ENCODE results near the gene SUMO4.
A peak's percentile ranks its signal among the peaks of the same experiment; 100 is the strongest.

SUMO4 gene

DNA sequence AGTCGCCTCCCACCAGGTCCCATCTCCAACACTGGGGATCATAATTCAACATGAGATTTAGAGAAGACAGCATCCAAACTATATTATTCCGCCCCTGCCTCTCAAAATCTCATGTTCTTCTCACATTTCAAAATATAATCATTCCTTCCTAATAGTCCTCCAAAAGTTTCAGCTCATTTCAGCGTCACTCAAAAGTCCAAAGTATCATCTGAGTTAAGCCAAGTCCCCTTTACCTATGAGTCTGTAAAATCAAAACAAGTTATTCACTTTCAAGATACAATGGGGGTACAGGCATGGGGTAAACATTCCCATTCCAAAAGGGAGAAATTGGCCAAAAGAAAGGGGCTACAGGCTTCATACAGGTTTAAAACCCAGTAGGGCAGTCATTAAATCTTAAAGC, 39.5 kb upstream of the SUMO4 start (continued):
- TF ChIP-seq, protein P1, sequence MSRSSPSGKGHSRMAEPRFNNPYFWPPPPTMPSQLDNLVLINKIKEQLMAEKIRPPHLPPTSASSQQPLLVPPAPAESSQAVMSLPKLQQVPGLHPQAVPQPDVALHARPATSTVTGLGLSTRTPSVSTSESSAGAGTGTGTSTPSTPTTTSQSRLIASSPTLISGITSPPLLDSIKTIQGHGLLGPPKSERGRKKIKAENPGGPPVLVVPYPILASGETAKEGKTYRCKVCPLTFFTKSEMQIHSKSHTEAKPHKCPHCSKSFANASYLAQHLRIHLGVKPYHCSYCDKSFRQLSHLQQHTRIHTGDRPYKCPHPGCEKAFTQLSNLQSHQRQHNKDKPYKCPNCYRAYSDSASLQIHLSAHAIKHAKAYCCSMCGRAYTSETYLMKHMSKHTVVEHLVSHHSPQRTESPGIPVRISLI (tag by site-specific recombination; IDR thresholded peaks at IDR 0.05): no peak
- TF ChIP-seq ZNF510 (tag by site-specific recombination; IDR thresholded peaks at IDR 0.05; ENCODE audit: insufficient replicate concordance) (no peak), ZNF626 (tag by site-specific recombination; IDR thresholded peaks at IDR 0.05) (no peak), ZNF624 (tag by site-specific recombination; IDR thresholded peaks at IDR 0.05) (no peak), ZNF302 (tag by site-specific recombination; IDR thresholded peaks at IDR 0.05; ENCODE audit: low read depth) (no peak), ZBTB17 (tag by site-specific recombination; IDR thresholded peaks at IDR 0.05) (no peak), REST (tag by site-specific recombination; IDR thresholded peaks at IDR 0.05) (no peak), ZNF843 (tag by site-specific recombination; IDR thresholded peaks at IDR 0.05) (no peak)
- TF ChIP-seq, protein P2, sequence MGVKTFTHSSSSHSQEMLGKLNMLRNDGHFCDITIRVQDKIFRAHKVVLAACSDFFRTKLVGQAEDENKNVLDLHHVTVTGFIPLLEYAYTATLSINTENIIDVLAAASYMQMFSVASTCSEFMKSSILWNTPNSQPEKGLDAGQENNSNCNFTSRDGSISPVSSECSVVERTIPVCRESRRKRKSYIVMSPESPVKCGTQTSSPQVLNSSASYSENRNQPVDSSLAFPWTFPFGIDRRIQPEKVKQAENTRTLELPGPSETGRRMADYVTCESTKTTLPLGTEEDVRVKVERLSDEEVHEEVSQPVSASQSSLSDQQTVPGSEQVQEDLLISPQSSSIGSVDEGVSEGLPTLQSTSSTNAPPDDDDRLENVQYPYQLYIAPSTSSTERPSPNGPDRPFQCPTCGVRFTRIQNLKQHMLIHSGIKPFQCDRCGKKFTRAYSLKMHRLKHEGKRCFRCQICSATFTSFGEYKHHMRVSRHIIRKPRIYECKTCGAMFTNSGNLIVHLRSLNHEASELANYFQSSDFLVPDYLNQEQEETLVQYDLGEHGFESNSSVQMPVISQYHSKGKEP (tag by site-specific recombination; IDR thresholded peaks at IDR 0.05): no peak

DNA sequence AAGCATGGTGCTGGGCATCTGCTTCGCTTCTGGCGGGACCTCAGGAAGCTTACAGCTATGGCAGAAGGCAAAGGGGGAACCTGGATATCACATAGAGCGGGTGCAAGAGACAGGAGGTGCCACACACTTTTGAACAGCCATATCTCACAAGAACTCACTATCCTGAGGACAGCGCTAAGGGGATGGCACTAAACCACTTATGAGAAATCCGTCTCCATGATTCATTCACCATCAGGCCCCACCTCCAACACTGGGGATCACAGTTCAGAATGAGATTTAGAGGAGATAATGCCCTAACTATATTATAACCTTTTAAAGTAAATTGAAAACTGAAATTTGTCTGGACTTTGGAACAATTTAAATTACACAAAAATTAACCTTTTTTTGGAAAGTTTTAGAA, 37.8 kb upstream of the SUMO4 start:
- Histone ChIP-seq H3K4me3 (ENCODE audit: low read depth, low read length) (no peak overlapping the region), H3K27ac (ENCODE audit: extremely low read depth, low read depth, low read length) (no peak overlapping the region), H3K9me3 (ENCODE audit: control insufficient read depth, insufficient read depth, low read depth, low read length) (no peaks in the 10 kb centered on the region), H3K36me3 (ENCODE audit: control insufficient read depth in 2 of 2, insufficient read depth in 1 of 2, low read length in 2 of 2) (peaks cover 0 to 2% of the 10 kb centered on the region in 2 experiments; a peak in 1 of 3 replicates), H3K4me1 (ENCODE audit: control insufficient read depth, insufficient read depth, low read length) (peaks cover 20% of the 10 kb centered on the region)
- TF ChIP-seq, protein P3, sequence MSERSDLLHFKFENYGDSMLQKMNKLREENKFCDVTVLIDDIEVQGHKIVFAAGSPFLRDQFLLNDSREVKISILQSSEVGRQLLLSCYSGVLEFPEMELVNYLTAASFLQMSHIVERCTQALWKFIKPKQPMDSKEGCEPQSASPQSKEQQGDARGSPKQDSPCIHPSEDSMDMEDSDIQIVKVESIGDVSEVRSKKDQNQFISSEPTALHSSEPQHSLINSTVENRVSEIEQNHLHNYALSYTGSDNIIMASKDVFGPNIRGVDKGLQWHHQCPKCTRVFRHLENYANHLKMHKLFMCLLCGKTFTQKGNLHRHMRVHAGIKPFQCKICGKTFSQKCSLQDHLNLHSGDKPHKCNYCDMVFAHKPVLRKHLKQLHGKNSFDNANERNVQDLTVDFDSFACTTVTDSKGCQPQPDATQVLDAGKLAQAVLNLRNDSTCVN (tag by site-specific recombination; optimal IDR thresholded peaks at IDR 0.05): no peak
- TF ChIP-seq ZNF560 (tag by site-specific recombination; IDR thresholded peaks at IDR 0.05; ENCODE audit: borderline replicate concordance): no peak
- no peak for TF ChIP-seq ZNF433 (tag by site-specific recombination; IDR thresholded peaks at IDR 0.05; ENCODE audit: low read depth)
- peak; percentile 66; the same call in 1 of the 2 replicates for TF ChIP-seq MZF1 (tag by site-specific recombination; IDR thresholded peaks at IDR 0.05; ENCODE audit: borderline replicate concordance)
- ChIA-PET CTCF (interaction anchor here (0.6 to 1.9 kb wide), 2 partner anchors 70 to 645 kb away, joined by 4 to 5 read pairs; no protein-coding TSS in a partner anchor), POLR2A (no interaction called here)

- CTCF ChIA-PET: interaction anchor here (1.9 kb wide), 1 partner anchor 69 kb away, joined by 4 read pairs; no protein-coding TSS in a partner anchor
- Histone ChIP-seq H3K4me1 (ENCODE audit: control insufficient read depth, insufficient read depth, low read length) (peaks cover 20% of the 10 kb centered on the region), H3K9me3 (ENCODE audit: control insufficient read depth, insufficient read depth, low read depth, low read length) (no peaks in the 10 kb centered on the region), H3K36me3 (ENCODE audit: control insufficient read depth in 2 of 2, insufficient read depth in 1 of 2, low read length in 2 of 2) (peaks cover 0 to 2% of the 10 kb centered on the region in 2 experiments; a peak in 1 of 3 replicates), H3K27ac (ENCODE audit: extremely low read depth, low read depth, low read length) (no peak overlapping the region), H3K4me3 (ENCODE audit: low read depth, low read length) (no peak overlapping the region)
- POLR2A ChIA-PET: no interaction called here
- no peak for TF ChIP-seq WT1 (tag by site-specific recombination; IDR thresholded peaks at IDR 0.05)
- TF ChIP-seq, protein P4, sequence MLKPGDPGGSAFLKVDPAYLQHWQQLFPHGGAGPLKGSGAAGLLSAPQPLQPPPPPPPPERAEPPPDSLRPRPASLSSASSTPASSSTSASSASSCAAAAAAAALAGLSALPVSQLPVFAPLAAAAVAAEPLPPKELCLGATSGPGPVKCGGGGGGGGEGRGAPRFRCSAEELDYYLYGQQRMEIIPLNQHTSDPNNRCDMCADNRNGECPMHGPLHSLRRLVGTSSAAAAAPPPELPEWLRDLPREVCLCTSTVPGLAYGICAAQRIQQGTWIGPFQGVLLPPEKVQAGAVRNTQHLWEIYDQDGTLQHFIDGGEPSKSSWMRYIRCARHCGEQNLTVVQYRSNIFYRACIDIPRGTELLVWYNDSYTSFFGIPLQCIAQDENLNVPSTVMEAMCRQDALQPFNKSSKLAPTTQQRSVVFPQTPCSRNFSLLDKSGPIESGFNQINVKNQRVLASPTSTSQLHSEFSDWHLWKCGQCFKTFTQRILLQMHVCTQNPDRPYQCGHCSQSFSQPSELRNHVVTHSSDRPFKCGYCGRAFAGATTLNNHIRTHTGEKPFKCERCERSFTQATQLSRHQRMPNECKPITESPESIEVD (tag by site-specific recombination; IDR thresholded peaks at IDR 0.05): no peak
- TF ChIP-seq, protein P5, sequence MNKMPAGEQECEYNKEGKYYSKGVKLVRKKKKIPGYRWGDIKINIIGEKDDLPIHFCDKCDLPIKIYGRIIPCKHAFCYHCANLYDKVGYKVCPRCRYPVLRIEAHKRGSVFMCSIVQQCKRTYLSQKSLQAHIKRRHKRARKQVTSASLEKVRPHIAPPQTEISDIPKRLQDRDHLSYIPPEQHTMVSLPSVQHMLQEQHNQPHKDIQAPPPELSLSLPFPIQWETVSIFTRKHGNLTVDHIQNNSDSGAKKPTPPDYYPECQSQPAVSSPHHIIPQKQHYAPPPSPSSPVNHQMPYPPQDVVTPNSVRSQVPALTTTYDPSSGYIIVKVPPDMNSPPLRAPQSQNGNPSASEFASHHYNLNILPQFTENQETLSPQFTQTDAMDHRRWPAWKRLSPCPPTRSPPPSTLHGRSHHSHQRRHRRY (tag by site-specific recombination; IDR thresholded peaks at IDR 0.05): no peak
- TF ChIP-seq ZNF239 (tag by site-specific recombination; IDR thresholded peaks at IDR 0.05): no peak
- TF ChIP-seq ZNF302 (tag by site-specific recombination; IDR thresholded peaks at IDR 0.05; ENCODE audit: low read depth): no peak
- no peak for TF ChIP-seq SETDB1 (IDR thresholded peaks at IDR 0.05; ENCODE audit: insufficient read length, low read length)
- TF ChIP-seq BCL6B (tag by site-specific recombination; IDR thresholded peaks at IDR 0.05): no peak
- no peak for TF ChIP-seq GLIS2 (tag by site-specific recombination; IDR thresholded peaks at IDR 0.05)
- TF ChIP-seq ZEB2 (tag by site-specific recombination; IDR thresholded peaks at IDR 0.05): no peak
Measured at GRCh38 chr6:149363154-149363553, 36.9 kb upstream of the SUMO4 start.
